GM13977 (cell line): ENCODE measurements around the gene CDADC1.
A peak's percentile ranks its signal among the peaks of the same experiment; 100 is the strongest.

Experiments
- DNase-seq: peaks from one replicate; pipeline ENCODE4 v3.0.0; 2012; ENCODE audit warnings: low spot score
- in situ Hi-C: fragments of 300-500 bp; cut with MboI; formaldehyde crosslinking; loops from one replicate; pipeline ENCODE4 v1.12.0; 2022; ENCODE audit warnings: low sequenced_read_pairs, low pct_unique_long_range_greater_than_20kb, mixed read lengths, inconsistent platforms; ENCODE audit not compliant: unreplicated experiment
- TF ChIP-seq, protein P1 (sequence below): IDR thresholded peaks from 2 replicates; pipeline ENCODE4 v1.5.1; 2012; ENCODE audit warnings: mild to moderate bottlenecking, control low read depth; ENCODE audit not compliant: insufficient read depth; ENCODE audit errors: extremely low read depth, missing control alignments

Gene CDADC1

GRCh38 chr13:49297338-49297737 lies 49.6 kb downstream of the CDADC1 start:
- in situ Hi-C loops: no loop called here
- no peak for DNase-seq

GRCh38 chr13:49298416-49298815 lies 50.7 kb downstream of the CDADC1 start:
- TF ChIP-seq, protein P1, sequence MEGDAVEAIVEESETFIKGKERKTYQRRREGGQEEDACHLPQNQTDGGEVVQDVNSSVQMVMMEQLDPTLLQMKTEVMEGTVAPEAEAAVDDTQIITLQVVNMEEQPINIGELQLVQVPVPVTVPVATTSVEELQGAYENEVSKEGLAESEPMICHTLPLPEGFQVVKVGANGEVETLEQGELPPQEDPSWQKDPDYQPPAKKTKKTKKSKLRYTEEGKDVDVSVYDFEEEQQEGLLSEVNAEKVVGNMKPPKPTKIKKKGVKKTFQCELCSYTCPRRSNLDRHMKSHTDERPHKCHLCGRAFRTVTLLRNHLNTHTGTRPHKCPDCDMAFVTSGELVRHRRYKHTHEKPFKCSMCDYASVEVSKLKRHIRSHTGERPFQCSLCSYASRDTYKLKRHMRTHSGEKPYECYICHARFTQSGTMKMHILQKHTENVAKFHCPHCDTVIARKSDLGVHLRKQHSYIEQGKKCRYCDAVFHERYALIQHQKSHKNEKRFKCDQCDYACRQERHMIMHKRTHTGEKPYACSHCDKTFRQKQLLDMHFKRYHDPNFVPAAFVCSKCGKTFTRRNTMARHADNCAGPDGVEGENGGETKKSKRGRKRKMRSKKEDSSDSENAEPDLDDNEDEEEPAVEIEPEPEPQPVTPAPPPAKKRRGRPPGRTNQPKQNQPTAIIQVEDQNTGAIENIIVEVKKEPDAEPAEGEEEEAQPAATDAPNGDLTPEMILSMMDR: no peak
- in situ Hi-C loops: no loop called here

More at GRCh38 chr13:49297338-49297737, 49.6 kb downstream of the CDADC1 start:
- TF ChIP-seq, protein P1: no peak

GRCh38 chr13:49298903-49299605 lies 51.3 kb downstream of the CDADC1 start:
- in situ Hi-C loops: no loop called here
- DNase-seq: no peak
- TF ChIP-seq, protein P1: no peak

More at GRCh38 chr13:49298416-49298815, 50.7 kb downstream of the CDADC1 start:
- no peak for DNase-seq

DNA sequence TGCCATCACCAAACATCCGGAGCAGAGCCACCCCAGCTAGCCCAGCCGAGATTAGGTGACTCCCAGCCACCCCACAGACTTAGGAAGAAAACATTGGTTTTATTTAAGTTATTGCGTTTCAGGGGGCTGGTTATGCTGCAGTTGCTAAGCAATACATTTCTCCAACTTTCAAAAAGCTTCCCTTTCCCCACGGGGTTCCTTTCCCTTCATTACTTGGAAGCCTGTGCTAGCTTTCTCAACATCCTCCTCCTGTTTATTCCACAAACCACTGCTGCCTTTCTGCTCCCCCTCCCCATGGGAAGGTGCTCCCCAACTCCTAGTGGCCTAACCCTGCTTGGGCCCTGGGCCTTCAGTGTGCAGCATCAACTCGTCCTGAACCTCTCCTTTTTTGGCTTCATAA lies 52.6 kb downstream of the CDADC1 start:
- TF ChIP-seq, protein P1: no peak
- in situ Hi-C loops: loop anchor here (10.0 to 25.0 kb wide), 2 partner anchors 315 to 537 kb away; no protein-coding TSS in a partner anchor
- DNase-seq: no peak

DNA sequence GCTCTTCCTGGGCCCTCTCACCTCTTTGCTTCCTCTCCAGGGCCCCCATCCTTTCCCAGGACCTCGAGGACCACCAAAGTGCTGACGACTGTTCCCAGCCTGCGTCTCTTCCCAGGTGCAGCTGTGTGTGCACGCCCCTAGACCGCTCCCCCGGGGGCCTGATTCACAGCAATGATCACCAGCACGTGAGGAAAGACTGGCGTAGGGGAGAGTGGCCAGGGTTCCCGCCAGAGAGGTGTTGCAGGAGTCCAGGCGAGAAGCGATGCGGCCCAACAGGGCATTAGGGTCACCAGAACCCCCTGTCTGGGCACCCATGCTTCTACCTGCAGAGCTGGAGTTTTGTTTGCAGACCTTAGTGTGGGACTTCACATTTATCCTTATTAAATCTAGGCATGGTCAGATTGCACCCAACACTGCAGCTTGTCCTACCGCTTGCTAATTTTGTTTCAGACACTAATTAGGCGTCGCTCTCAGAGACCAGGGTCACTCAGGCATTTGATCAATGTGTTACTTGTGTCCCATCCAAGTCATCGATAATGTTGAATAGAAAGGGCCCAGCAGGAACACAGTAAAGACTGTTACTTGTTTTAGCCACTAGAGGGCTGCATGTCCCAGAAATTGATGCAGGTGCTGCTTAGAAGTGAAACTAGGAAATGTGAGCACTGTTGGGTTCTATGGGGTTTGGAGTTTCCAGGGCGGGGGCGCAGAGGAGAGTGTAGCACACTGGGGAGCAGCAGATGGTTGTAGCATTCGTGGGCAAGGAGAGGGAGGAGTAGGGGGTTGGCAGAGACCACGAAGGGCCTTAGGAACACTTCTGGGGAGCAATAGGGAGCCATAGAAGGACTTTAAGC lies 53.2 kb downstream of the CDADC1 start:
- peak; percentile 84 for DNase-seq
- TF ChIP-seq, protein P1: peak; percentile 84
- in situ Hi-C loops: loop anchor here (10.0 to 25.0 kb wide), 2 partner anchors 314 to 536 kb away; no protein-coding TSS in a partner anchor

GRCh38 chr13:49302222-49302621 lies 54.5 kb downstream of the CDADC1 start:
- DNase-seq: no peak
- in situ Hi-C loops: loop anchor here (10.0 to 25.0 kb wide), 2 partner anchors 313 to 535 kb away; no protein-coding TSS in a partner anchor
- TF ChIP-seq, protein P1: no peak
